HG02870 (cell line): ENCODE measurements around the gene OR10A3.

Source experiments
- ATAC-seq: cut with Tn5 transposase; IDR thresholded peaks from one replicate; pipeline ENCODE4 v1.9.1; 2021; ENCODE audit warnings: mild to moderate bottlenecking, moderate library complexity; ENCODE audit not compliant: unreplicated experiment

The OR10A3 gene

GRCh38 chr11:7941146-7941545 lies 362 bp downstream of the OR10A3 start:
- no peak for ATAC-seq

- ATAC-seq, result no peak
Observed at GRCh38 chr11:7936615-7937014, 4.9 kb downstream of the OR10A3 start.

GRCh38 chr11:7931168-7931567 lies 10.3 kb downstream of the OR10A3 start, which contains the start of gene OR10A6:
TSS of gene OR10A6 (minus strand) at chr11:7931268. CDS start at chr11:7928662, 2,606 bp downstream.
- ATAC-seq, result no peak

GRCh38 chr11:7927635-7928034 lies 13.9 kb downstream of the OR10A3 start:
- ATAC-seq, result no peak

DNA sequence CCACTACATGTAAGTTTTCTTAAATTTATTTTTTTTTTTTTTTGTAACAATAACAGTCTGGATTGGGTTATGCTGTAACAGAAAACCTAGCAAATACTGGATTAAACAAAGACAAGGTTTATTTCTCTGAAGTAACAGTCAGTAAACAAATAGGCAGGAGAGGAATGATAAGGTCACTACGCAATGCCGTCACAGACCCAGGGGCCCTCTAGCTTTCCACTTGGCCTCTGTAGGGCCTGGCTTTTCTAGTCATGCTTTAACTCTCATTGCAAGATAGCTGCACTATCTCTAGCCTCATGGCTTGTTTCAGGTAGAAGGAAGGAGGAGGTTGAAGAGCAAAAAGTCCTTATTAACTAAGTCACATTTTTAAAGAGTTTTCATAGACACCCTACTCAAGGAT lies 17.0 kb downstream of the OR10A3 start:
- ATAC-seq, result no peak

- ATAC-seq, result no peak
Observed at GRCh38 chr11:7918141-7918540, 23.4 kb downstream of the OR10A3 start.

GRCh38 chr11:7911011-7911410 lies 30.5 kb downstream of the OR10A3 start:
- ATAC-seq, result no peak

DNA sequence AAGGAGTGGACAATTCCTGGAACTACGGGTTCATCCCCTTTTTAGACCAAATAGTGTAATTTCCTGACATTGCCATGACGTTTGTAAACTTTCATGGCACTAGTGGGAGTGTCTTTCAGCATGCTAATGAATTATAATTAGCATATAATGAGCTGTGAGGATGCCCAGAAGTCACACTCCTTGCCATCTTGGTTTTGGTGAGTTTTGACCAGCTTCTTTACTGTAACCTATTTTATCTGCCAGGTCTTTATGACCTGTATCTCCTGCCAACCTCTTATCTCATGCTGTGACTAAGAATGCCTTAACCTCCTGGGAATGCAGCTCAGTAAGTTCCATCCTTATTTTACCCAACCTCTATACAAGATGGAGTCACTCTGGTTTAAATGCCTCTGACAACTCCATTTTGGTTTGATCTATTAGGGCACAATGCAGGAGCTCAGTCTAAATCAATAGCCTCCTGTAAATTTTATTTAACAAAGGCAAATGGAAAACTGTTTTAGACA lies 31.2 kb downstream of the OR10A3 start:
- no peak for ATAC-seq

- no peak for ATAC-seq
Observed at GRCh38 chr11:7909585-7910285, 31.8 kb downstream of the OR10A3 start.

- ATAC-seq, result no peak
Observed at GRCh38 chr11:7907121-7907520, 34.4 kb downstream of the OR10A3 start.

DNA sequence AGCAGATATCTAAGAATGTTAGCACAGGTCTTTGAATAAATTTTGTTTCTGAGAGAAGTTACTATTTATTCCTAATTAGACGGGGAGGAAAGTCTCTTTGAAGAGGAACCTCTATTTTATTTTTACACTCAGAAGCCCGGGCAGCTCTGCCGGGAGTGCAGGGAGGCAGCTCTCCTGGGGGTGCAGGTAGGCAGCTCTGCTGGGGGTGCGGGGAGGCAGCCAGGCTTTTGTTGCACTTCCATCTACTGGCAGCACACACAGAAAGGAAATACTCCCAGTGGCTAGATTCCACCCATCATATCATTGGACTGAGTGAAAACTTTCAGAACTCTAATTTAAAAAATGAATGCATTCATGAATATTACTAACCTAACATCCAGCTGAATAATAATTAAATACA lies 35.0 kb downstream of the OR10A3 start:
- ATAC-seq, result no peak

GRCh38 chr11:7905961-7906429 lies 35.5 kb downstream of the OR10A3 start:
- no peak for ATAC-seq

DNA sequence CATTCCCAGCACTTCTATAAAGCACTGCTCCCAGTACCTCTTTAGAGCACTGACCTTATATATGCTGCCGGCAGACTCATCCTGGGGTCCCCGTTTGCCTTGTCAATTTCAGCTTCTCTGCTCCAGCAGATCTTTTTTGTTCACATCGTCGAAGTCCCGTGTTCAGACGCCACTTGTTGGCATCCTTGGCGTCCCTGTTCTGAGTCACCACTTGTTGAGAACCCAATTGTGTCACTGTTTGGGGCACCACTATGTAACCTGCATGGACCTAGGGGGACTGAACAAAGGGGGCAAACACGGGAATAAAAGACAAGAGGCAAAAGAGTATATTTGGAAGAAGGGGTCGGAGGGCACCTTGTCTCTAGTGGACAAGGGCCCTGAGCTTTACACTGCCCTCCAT lies 36.0 kb downstream of the OR10A3 start:
- no peak for ATAC-seq

- ATAC-seq, result no peak
Observed at GRCh38 chr11:7904917-7905316, 36.6 kb downstream of the OR10A3 start.

GRCh38 chr11:7903940-7904339 lies 37.6 kb downstream of the OR10A3 start:
- no peak for ATAC-seq

DNA sequence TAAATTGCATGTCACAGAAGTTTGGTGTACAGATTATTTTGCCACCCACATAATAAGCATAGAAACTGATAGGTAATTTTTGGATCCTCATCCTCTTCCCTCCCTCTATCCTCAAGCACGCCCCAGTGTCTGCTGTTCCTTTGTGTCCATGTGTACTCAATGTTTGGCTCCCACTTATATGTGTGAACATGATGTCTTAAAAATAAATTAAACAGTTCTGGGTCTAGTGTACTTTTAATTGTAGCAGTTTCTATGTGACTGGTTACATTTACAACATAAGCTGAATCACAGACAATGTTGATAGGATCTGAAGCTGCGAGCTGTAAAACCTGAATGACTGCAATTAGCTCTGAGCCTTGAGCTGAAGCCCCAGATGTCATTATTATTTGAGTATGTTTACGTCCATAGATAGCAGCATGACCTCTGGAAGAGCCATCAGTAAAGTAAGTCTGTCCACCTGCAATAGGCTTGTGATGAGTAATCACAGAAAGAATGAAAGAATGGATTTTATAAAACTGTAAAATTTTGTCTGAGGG lies 40.1 kb downstream of the OR10A3 start:
- ATAC-seq, result no peak

GRCh38 chr11:7900686-7901085 lies 40.8 kb downstream of the OR10A3 start:
- ATAC-seq, result no peak

DNA sequence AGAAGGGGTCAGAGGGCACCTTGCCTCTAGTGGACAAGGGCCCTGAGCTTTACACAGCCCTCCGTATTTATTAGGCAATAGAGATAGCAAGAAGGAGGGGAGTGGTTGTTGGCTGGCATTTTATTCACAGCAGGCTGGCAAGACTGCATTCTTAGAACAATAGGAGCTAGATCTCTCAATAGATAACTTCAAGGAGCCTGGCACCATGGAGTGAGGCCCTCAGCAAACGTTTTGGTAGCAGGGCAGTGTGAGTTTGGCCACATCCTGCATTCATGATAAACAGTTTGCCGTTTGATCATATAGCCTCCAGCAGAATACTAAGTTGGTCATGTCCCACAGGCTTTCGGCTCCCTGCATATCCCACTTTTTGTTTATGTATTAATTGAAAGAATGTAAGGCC lies 42.1 kb downstream of the OR10A3 start:
- ATAC-seq, result no peak

DNA sequence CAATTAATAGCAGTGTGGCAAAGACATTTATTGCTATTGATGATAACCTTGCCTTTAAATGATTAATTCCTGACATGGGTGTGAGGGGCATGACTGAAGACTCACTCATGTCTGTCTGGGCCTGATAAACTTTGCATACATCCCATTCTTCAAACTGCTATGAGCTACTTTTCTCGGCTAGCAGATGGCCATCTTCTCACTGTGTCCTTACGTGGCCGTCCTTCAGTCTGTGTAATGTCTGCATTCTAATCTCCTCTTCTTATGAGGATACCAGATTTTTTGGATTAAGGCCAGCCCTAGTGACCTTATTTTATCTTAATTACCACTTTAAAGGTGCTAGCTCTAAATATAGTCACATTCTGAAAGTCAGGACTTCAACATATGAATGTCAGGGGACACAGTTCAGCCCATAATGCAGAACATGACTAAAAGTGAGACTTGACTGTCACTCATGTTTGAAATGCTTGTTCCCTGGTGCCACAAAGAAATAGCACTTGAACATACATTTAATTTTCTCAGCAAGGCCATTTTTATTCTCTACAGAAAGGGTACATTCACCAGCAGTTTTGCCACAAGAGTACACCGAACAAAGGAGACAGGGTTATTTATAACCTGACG lies 42.7 kb downstream of the OR10A3 start:
- no peak for ATAC-seq

DNA sequence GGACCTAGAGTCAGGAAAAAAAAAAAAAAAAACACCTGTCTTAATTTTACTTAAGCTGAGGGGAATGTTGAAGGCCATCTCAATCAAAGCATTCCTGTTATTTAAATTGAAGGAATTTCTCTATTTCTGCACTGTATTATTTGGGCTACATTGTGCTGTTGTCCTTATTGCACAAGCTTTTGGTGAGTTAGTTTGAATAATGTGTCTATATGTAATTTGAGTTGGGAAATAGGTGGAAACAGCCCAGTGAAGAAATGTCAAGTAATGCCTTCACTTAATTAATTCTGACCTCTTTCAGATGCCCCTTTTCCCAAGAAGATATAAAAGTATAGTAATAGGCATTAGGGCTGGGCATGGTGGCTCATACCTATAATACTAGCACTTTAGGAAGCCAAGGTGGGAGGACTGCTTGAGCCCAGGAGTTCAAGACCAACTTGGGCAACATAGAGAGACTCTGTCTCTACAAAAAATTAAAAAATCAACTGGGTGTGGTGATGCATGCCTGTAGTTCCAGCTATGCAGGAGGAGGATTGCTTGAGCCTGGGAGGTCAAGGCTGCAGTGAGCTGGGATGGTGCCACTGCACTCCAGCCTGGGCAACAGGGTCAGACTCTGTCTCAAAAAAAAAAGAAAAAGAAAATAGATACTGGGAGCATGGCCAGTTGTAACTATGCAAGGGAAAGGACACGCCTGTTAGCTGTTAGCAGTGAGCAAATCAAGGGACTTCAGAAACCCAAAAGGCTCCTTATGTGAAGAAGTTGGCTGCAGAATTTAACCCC lies 45.3 kb downstream of the OR10A3 start:
- no peak for ATAC-seq

GRCh38 chr11:7894251-7894650 lies 47.3 kb downstream of the OR10A3 start:
- ATAC-seq, result no peak
